Measurements from ENCODE around the gene ZNF606. TPM values are rescaled to one million over a fixed set of nuclear protein-coding genes. Genes with fewer than 3 reads are reported as not detected.

The ZNF606 gene
- total and polyA plus RNA-seq, 10 of the 15 experiments (the other 5 are each of a cell fraction or from before 2014, with no cell fraction given), result 2.2 to 10.6 (median 7.6) TPM

- TF ChIP-seq MLLT1 (IDR thresholded peaks at IDR 0.05), result no peak
- TF ChIP-seq RBBP5 (conservative IDR thresholded peaks at IDR 0.05), result no peak
- no peak for TF ChIP-seq PKNOX1 (IDR thresholded peaks at IDR 0.05)
- no peak for TF ChIP-seq ETV6 (conservative IDR thresholded peaks at IDR 0.05 in 1 of 2, IDR thresholded peaks at IDR 0.05 in 1 of 2; ENCODE audit: borderline replicate concordance in 1 of 2, low read depth in 1 of 2)
These were observed 38.3 kb upstream of the ZNF606 start (continued) for GRCh38 chr19:58040751-58041525.

- Histone ChIP-seq H3K4me3 (no peak overlapping the region), H3K9me3 (replicated peaks; ENCODE audit: control insufficient read depth, insufficient read depth, low read length) (peaks cover 5% of the 10 kb centered on the region; the same call in 2 of the 3 replicates), H3K79me2 (ENCODE audit: control insufficient read depth, insufficient read depth, low read length) (no peaks in the 10 kb centered on the region), H3K36me3 (ENCODE audit: control insufficient read depth in 2 of 2, insufficient read depth in 2 of 2, low read length in 1 of 2) (no peaks in the 10 kb centered on the region), H3K27ac (ENCODE audit: control insufficient read depth, insufficient read depth) (no peak overlapping the region), H3K27me3 (replicated peaks in 1 of 2; ENCODE audit: control insufficient read depth in 2 of 2, insufficient read depth in 2 of 2, low read length in 1 of 2) (no peaks in the 10 kb centered on the region), H3K9ac (ENCODE audit: control insufficient read depth, insufficient read depth, low read length) (no peak overlapping the region), H4K20me1 (ENCODE audit: control insufficient read depth, insufficient read depth) (no peaks in the 10 kb centered on the region), H3K4me1 (ENCODE audit: control insufficient read depth, insufficient read depth, low read length) (no peaks in the 10 kb centered on the region), H3K4me2 (ENCODE audit: control insufficient read depth, insufficient read depth) (no peak overlapping the region), H2AFZ (ENCODE audit: control insufficient read depth, low read depth, low read length) (no peak overlapping the region)
- 10% methylated on average over 8 of the region's 8 CpGs for WGBS (ENCODE audit: insufficient coverage, insufficient replicate concordance, low lambda C conversion rate, missing lambda C conversion rate)
- SMC1A ChIA-PET (ENCODE audit: uncharacterized antibody, unreplicated experiment), result no interaction called here
- intact Hi-C loops (cut with micrococcal nuclease; ENCODE audit: unreplicated experiment), result no loop called here
- in situ Hi-C loops (cut with MboI), result no loop called here
- DNase-seq (ENCODE audit: low read depth, low spot score) (no peak), ATAC-seq (no peak), FAIRE-seq (no peak)
- TF ChIP-seq GABPA (IDR thresholded peaks at IDR 0.05; ENCODE audit: low read depth) (no peak), FOS (IDR thresholded peaks at IDR 0.05; ENCODE audit: borderline replicate concordance, extremely low read depth, insufficient read length) (no peak), STAT3 (IDR thresholded peaks at IDR 0.05; ENCODE audit: low read depth, low read length) (no peak), GATAD2B (conservative IDR thresholded peaks at IDR 0.05; ENCODE audit: low read depth) (no peak), KLF5 (IDR thresholded peaks at IDR 0.05; ENCODE audit: partially characterized antibody) (no peak), CBX5 (IDR thresholded peaks at IDR 0.05; ENCODE audit: low read depth) (no peak), CEBPB (IDR thresholded peaks at IDR 0.05; ENCODE audit: borderline replicate concordance in 1 of 2, low read depth in 2 of 2, low read length in 2 of 2) (no peak), SMC3 (IDR thresholded peaks at IDR 0.05; ENCODE audit: borderline replicate concordance, low read length) (no peak)
- RAD21 ChIA-PET (ENCODE audit: unreplicated experiment), result no interaction called here
- no TSS peak for BruUV-seq (replicated peaks)
- POLR2A ChIA-PET, result no interaction called here
- CTCF ChIA-PET, result no interaction called here
These were observed 36.1 kb upstream of the ZNF606 start for GRCh38 chr19:58038688-58039204.

All from GM12878 (cell line).